ENCODE data around the gene MYH14. TPM values are rescaled to one million over a fixed set of nuclear protein-coding genes. Genes with fewer than 3 reads are reported as not detected.
"Not testable (repeated sequence)": the region's sequence is repeated elsewhere in the genome, so short reads cannot be mapped to it uniquely, and the experiment has no call there.

Gene MYH14
- total RNA-seq, 4 donors from 2014 or later = 8.0 to 12.8 (median 10.3) TPM

DNA sequence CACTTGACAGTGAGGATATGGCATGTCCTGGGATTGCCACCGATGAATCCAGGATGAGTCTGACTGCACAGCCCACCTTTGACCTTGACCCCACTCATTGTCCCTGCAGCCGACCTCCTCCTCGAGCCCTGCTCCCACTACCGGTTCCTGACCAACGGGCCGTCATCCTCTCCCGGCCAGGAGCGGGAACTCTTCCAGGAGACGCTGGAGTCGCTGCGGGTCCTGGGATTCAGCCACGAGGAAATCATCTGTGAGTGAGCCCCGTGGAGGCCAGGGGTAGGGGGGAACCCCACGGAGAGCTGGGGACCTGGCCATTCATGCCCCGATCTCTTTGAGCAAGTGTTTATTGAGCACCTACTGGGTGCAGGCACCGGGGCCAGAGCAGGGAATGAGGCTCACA, 28.4 kb downstream of the MYH14 start:
- DNase-seq (ENCODE audit: low spot score) (no peak), ATAC-seq (ENCODE audit: low FRiP score) (no peak)
- TF ChIP-seq, protein P1, sequence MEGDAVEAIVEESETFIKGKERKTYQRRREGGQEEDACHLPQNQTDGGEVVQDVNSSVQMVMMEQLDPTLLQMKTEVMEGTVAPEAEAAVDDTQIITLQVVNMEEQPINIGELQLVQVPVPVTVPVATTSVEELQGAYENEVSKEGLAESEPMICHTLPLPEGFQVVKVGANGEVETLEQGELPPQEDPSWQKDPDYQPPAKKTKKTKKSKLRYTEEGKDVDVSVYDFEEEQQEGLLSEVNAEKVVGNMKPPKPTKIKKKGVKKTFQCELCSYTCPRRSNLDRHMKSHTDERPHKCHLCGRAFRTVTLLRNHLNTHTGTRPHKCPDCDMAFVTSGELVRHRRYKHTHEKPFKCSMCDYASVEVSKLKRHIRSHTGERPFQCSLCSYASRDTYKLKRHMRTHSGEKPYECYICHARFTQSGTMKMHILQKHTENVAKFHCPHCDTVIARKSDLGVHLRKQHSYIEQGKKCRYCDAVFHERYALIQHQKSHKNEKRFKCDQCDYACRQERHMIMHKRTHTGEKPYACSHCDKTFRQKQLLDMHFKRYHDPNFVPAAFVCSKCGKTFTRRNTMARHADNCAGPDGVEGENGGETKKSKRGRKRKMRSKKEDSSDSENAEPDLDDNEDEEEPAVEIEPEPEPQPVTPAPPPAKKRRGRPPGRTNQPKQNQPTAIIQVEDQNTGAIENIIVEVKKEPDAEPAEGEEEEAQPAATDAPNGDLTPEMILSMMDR (IDR thresholded peaks at IDR 0.05) = no peak

DNA sequence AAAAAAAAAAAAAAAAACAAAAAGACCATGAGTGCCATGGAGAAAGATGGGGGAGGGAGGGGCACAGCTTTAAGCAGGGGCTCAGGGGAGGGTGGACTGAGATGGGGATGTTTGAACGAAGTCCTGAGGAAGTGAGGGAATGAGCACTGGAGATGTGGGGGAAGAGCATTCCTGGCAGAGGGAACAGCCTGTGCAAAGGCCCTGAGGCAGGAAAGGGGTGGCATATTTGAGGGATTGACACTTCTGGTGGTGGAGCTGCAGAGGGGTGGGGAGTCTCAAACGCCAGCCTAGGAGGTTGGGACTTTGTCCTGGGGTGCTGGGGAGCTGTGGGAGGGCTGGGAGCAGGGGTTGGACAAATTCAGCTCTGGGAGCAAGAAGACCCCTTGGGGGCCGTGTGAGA, 29.2 kb downstream of the MYH14 start:
- ATAC-seq (ENCODE audit: low FRiP score) (no peak), DNase-seq (ENCODE audit: low spot score) (no peak)
- TF ChIP-seq, protein P1 (IDR thresholded peaks at IDR 0.05) = no peak

DNA sequence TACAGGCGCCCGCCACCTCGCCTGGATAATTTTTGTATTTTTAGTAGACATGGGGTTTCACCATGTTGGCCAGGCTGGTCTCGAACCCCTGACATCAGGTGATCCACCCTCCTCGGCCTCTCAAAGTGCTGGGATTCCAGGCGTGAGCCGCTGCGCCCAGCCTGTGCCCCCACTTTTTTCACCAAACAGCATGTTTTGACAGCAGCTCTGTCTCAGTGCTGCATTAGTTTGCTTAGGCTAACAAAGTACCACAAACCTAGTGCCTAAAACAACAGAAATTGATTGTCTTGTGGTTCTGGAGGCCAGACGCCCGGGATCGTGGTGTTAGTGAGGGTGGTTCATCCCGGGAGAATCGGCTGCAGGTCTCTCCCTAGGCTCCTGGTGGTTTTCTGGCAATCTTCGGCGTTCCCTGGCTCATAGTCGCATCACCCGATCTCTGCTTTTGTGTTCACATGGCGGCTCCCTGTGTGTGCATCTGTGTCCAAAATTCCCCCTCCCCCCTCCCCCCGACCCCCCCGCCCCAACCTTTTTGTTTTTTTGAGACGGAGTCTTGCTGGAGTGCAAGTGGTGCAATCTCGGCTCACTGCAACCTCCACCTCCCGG, 30.0 kb downstream of the MYH14 start:
- DNase-seq (ENCODE audit: low spot score) = no peak
- TF ChIP-seq, protein P1 (IDR thresholded peaks at IDR 0.05) = no peak
- ATAC-seq (ENCODE audit: low FRiP score) = no peak

DNA sequence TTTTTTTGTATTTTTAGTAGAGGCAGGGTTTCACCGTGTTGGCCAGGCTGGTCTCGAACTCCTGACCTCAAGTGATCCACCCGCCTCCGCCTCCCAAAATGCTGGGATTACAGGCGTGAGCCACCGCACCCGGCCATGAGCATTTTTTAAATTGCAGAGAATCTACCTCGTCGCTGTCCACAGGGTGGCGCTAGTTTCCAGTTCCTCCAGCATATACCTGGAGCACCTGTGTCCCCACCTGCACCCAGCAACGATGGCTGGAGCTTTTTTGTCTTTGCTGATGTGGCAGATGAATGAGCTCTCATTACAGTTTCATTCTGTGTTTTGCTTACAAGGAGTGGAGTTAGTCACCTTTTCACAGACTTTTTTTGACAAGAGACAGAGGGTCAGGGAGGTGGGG, 34.1 kb downstream of the MYH14 start:
- ATAC-seq (ENCODE audit: low FRiP score); DNase-seq (ENCODE audit: low spot score): not testable (repeated sequence)

DNA sequence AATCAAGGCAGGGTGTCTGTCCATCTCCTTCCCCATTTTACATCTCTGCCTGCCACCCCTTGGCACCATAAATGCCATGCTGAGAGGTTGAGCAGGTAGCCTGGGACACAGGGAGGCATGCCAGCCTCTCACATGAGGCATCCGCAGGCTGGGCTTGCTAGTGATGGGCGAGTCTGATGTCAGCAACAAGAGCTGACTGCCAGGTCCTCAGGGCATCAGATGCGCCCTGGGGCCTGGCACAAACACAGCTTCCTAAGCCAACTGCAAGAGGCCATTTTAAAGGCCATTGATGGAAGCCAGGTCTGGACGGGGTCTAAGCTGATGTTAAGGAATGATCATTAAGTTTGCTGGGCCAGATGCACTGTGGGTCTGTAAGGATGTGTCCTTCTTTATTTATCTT, 34.6 kb downstream of the MYH14 start:
- ATAC-seq (ENCODE audit: low FRiP score) (no peak), DNase-seq (ENCODE audit: low spot score) (no peak)
- TF ChIP-seq, protein P1 (IDR thresholded peaks at IDR 0.05) = no peak

DNA sequence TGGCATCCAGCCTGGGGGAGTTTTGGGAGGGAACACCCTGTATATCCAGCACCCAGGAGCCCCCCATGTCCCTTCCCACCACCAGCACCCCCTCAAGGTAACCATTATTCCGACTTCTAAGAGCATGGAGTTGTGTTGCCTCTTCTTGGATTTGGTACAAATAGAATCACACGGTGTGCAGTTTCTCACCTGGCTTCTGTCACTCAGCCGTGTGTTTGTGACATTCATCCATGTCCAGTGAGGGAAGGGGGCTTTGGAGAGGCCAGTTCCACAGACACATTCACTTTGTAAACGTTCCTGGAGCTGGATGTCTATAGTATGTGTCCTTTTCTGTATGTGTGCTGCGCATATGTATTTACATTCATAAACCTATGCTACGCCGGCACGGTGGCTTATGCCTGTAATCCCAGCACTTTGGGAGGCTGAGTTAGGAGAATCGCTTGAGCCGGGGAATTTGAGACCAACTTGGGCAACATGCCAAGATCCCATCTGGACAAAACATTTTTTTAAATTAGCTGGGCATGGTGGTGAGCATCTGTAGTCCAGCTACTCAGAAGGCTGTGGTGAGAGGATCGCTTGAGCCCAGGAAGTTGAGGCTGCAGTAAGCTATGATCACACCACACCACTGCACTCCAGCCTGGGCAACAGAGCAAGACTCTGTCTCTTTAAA, 36.6 kb downstream of the MYH14 start:
- TF ChIP-seq, protein P1 (IDR thresholded peaks at IDR 0.05) = no peak
- ATAC-seq (ENCODE audit: low FRiP score) (no peak), DNase-seq (ENCODE audit: low spot score) (no peak)

DNA sequence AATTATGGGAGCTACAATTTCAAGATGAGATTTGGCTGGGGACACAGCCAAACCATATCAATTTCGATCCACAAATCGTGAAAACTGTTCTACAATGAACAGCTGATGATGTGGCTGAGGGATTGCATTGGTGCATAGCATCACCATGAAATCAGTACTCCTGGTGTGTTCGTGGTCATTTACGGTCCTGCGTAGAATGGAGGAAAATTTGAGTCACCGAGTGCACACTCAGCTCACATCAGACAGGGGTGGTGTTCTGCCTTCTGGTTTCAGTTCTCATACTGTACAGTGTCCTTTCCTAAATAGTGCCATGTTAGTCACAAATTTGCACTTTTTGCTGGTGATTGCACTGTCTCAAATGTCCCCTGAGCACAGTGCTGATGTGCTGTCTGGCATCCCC, 39.2 kb downstream of the MYH14 start:
- no peak for DNase-seq (ENCODE audit: low spot score)
- no peak for ATAC-seq (ENCODE audit: low FRiP score)
- TF ChIP-seq, protein P1 (IDR thresholded peaks at IDR 0.05) = no peak

All from omental fat pad (tissue), 4 donors.